Measurements from ENCODE around the gene FDX2. TPM values are rescaled to one million over a fixed set of nuclear protein-coding genes. Genes with fewer than 3 reads are reported as not detected.

The FDX2 gene
- total RNA-seq, 1 experiment from 2014 or later, result 25.5 TPM

- POLR2A ChIA-PET, result interaction anchor here (0.6 kb wide), 1 partner anchor 9 kb away, joined by 3 read pairs; no protein-coding TSS in a partner anchor
- no TSS peak for BruUV-seq (replicated peaks)
These were observed 5.0 kb upstream of the FDX2 start for GRCh38 chr19:10320602-10321416.

More at GRCh38 chr19:10320602-10321416, 5.0 kb upstream of the FDX2 start:
- DNase-seq (ENCODE audit: low read depth, low spot score), result no peak
- TF ChIP-seq TCF7L2 (IDR thresholded peaks at IDR 0.05; ENCODE audit: low read depth, low read length) (no peak), SIN3A (IDR thresholded peaks at IDR 0.05; ENCODE audit: borderline replicate concordance, insufficient read depth, low read depth, low read length) (no peak), REST (IDR thresholded peaks at IDR 0.05; ENCODE audit: insufficient read depth in 1 of 2, low read depth in 2 of 2, low read length in 1 of 2) (no peak), POLR2AphosphoS5 (IDR thresholded peaks at IDR 0.05; ENCODE audit: low read depth, low read length) (no peak), CTCF (IDR thresholded peaks at IDR 0.05) (no peak)
- peaks cover 6% of the 10 kb centered on the region for H3K4me1 ChIP-seq (ENCODE audit: control insufficient read depth, insufficient read depth, low read length)
- H3K36me3 ChIP-seq (ENCODE audit: control insufficient read depth, insufficient read depth, low read length), result no peaks in the 10 kb centered on the region; the same call in 1 of the 2 replicates
- no peaks in the 10 kb centered on the region for H3K27me3 ChIP-seq (ENCODE audit: control insufficient read depth, insufficient read depth, low read length)
- intact Hi-C loops (cut with micrococcal nuclease; ENCODE audit: unreplicated experiment) (no loop called here), in situ Hi-C loops (cut with HindIII; ENCODE audit: low pct_unique_long_range_greater_than_20kb, low sequenced_read_pairs) (no loop called here)
- no peak for ATAC-seq
- no peaks in the 10 kb centered on the region for H3K9me3 ChIP-seq (ENCODE audit: control insufficient read depth, insufficient read depth, low read depth, low read length)
- H3K27ac ChIP-seq (ENCODE audit: low read length), result no peak overlapping the region
- H3K4me3 ChIP-seq (ENCODE audit: low read depth in 2 of 2, low read length in 2 of 2), result no peak overlapping the region
- CTCF ChIA-PET, result no interaction called here

Data from Panc1 (cell line).